Raji (cell line): ENCODE results near the gene CT45A5.
"Not testable (repeated sequence)": the region's sequence is repeated elsewhere in the genome, so short reads cannot be mapped to it uniquely, and the experiment has no call there.

ENCODE experiments used
- POLR2A ChIP-seq: IDR thresholded peaks from 2 replicates; pipeline ENCODE4 v1.6.1; 2011; ENCODE audit warnings: low read depth, low read length, control low read depth; ENCODE audit not compliant: insufficient read depth

Gene CT45A5, protein sequence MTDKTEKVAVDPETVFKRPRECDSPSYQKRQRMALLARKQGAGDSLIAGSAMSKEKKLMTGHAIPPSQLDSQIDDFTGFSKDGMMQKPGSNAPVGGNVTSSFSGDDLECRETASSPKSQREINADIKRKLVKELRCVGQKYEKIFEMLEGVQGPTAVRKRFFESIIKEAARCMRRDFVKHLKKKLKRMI

DNA sequence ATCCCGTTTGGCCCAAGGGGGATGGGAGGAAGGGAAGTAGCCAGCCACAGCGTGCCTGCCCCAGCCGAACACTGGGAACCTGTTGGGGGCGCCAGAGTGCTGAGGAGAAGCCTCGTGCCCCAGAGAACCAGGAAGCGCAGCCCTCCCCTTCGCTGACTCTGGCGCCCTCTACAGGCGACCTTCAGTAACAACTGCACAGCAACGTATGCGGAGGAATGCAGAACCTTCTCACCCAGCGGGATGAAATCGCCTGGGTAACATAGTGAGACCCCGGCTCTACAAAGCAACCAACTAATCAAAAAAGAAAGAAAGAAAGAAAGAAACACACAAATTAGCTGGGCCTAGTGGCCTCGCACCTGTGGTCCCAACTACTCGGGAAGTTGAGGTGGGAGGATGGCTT is at the start of gene CT45A5:
TSS of gene CT45A5 (minus strand) at position 101 of the 400 bp plus-strand sequence. CDS start 3,774 bp downstream, outside the sequence.
- TF ChIP-seq POLR2A, result not testable (repeated sequence)

DNA sequence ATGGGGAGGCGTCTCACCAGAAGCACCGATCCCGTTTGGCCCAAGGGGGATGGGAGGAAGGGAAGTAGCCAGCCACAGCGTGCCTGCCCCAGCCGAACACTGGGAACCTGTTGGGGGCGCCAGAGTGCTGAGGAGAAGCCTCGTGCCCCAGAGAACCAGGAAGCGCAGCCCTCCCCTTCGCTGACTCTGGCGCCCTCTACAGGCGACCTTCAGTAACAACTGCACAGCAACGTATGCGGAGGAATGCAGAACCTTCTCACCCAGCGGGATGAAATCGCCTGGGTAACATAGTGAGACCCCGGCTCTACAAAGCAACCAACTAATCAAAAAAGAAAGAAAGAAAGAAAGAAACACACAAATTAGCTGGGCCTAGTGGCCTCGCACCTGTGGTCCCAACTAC is 34.6 kb upstream of the CT45A5 start, which contains the start of gene CT45A2:
TSS of gene CT45A2 (minus strand) at position 101 of the 400 bp plus-strand sequence. CDS start 3,747 bp downstream, outside the sequence.
- TF ChIP-seq POLR2A, result not testable (repeated sequence)

DNA sequence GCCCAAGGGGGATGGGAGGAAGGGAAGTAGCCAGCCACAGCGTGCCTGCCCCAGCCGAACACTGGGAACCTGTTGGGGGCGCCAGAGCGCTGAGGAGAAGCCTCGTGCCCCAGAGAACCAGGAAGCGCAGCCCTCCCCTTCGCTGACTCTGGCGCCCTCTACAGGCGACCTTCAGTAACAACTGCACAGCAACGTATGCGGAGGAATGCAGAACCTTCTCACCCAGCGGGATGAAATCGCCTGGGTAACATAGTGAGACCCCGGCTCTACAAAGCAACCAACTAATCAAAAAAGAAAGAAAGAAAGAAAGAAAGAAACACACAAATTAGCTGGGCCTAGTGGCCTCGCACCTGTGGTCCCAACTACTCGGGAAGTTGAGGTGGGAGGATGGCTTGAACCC is 17.4 kb upstream of the CT45A5 start, which contains the start of gene CT45A6:
TSS of gene CT45A6 (minus strand) at position 101 of the 400 bp plus-strand sequence. CDS start 3,794 bp downstream, outside the sequence.
- not testable (repeated sequence) for TF ChIP-seq POLR2A

DNA sequence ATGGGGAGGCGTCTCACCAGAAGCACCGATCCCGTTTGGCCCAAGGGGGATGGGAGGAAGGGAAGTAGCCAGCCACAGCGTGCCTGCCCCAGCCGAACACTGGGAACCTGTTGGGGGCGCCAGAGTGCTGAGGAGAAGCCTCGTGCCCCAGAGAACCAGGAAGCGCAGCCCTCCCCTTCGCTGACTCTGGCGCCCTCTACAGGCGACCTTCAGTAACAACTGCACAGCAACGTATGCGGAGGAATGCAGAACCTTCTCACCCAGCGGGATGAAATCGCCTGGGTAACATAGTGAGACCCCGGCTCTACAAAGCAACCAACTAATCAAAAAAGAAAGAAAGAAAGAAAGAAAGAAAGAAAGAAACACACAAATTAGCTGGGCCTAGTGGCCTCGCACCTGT is 17.2 kb downstream of the CT45A5 start, which contains the start of gene CT45A3:
TSS of gene CT45A3 (minus strand) at position 101 of the 400 bp plus-strand sequence. CDS start 3,747 bp downstream, outside the sequence.
- TF ChIP-seq POLR2A, result not testable (repeated sequence)

DNA sequence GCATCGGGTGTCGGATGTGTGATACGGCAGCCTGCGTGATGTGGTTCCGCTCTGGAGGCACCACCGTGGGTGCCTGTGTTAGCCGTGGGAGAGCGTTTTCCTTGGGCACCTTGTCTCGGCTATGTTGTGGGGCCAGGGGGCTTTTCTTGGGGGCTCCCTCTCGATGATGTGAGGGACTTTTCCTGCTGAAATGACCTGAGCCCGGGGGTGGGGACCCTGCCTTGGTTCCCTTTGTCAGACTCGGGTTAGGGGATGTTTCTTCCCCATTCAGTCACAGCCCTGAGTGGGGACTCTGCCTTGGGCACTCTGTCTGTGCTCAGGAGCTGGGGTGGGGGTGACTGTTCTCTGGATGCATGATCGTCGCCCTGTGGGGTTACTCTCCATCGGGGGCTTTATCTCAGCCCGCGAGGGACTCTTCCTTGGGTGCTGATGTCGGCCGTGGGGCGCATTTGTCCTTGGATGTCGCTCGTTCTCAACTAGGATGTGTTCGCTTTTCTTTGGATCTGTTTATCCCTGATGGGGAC is 44.0 kb downstream of the CT45A5 start:
- TF ChIP-seq POLR2A, result no peak

DNA sequence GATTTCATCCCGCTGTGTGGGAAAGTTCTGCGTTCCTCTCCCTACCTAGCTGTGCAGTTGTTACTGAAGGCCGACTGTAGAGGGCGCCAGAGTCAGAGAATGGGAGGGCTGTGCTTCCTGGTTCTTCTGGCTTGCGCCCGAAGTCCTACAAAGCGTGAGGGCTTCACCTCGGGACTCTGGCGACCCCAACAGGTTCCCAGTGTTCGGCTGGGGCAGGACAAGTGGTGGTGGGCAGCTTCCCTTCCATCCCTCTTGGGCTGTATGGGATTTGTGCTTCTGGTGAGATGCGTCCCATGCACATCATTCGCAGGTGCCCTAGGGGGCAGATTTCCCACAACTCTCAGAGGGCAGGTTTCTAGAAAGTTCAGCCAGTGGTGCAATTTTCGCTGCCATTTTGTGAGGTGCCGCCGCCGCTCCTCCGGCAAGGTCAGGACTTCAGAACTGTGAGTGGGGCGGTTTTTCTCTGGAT is 44.6 kb downstream of the CT45A5 start:
- TF ChIP-seq POLR2A, result no peak

DNA sequence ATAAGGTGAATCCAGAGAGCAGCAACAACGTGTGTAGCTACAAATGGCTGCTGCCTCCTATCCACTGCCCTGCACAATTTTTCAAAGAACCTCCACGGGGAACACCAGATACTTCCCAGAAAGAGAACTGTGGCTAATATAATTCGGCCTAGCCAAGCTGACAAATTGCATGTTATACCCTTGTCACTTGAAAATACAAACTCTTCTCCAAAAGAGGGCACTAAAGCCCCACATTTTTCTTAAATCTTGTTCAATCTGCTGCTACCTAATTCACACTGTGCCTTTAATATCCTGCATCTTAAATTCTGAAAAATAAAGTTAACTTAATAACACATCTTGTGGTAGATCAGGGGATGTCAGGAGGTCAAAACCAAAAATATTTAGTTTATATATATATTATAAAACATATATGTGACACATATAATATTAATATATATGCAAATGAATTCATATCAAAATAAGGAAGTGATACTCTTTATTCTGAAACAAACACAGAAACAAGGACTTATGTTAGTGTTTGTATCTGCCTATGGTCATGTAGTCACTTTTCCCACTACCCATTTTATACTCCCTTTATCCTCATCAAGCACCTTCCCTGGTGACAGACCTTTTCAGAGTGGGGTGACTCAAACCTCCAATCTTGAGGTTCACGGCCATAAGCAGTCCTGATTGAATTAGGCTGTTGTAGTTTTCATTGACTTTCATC is 47.8 kb downstream of the CT45A5 start:
- no peak for TF ChIP-seq POLR2A
